ENCODE data around the gene IFNA17.
"Not testable (repeated sequence)": the region's sequence is repeated elsewhere in the genome, so short reads cannot be mapped to it uniquely, and the experiment has no call there.

Gene IFNA17

GRCh38 chr9:21228122-21228521 is at the start of gene IFNA17:
IFNA17 (minus strand) TSS chr9:21228222; CDS start chr9:21228173, 49 bp downstream.
- no peak for DNase-seq

DNA sequence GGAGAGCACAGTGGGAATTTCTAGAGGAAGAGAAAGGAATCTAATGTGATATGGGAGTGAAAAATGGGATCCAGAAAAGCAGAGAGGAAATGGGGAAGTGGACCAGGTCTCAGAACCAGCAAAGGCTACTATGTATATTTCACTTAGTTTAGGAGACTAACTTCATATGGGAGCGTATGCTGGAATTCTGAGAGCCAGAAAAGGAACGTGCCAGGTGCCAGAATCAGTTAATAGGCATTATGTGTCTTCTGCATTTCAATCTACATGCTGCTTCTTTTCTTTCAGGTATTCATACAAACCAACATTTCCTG is 40.3 kb upstream of the IFNA17 start:
- DNase-seq = no peak

DNA sequence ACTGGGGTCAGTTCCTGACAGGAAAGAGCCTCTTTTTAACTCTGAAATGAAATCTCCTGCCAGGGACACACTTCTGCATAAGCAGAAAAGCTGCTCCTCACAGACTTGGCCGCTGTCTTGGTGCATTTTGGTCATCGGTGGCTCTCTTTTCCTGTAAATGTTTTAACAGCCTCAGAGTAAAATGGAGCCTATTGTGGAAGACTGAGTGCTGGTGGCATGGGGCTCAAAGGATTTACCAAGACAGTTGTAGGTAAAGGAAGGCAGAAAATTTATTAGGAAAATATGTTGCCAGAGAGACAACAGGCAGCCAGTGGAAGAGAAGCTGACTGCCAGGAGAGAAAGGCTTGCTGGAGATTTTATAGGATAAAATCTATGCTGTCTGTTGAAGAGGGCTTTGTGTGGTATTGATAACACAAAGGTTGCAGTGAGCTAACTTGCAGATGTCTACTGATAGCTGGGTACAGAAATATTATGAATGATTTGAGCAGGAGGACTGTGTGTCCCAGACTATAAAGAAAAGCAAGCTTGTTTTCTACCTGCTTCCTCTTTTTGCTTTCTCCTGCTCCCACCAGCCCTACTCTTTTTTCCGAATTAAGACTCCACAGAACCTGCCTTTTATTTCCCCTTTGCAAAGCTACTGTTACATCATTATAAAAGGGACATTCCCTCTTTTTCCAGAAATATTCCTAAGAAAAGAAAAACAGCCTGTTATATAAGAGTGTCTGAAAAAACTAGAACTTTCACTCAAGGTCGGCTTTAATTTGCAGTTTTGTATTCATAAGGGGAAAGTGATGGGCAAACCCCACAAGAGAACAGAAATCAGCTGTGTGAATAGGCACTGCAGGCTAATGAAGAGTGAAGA is 39.7 kb upstream of the IFNA17 start:
- no peak for DNase-seq

GRCh38 chr9:21266733-21267484 is 38.9 kb upstream of the IFNA17 start:
- DNase-seq = no peak

- DNase-seq = no peak
These were observed 37.6 kb upstream of the IFNA17 start for GRCh38 chr9:21265421-21266189.

DNA sequence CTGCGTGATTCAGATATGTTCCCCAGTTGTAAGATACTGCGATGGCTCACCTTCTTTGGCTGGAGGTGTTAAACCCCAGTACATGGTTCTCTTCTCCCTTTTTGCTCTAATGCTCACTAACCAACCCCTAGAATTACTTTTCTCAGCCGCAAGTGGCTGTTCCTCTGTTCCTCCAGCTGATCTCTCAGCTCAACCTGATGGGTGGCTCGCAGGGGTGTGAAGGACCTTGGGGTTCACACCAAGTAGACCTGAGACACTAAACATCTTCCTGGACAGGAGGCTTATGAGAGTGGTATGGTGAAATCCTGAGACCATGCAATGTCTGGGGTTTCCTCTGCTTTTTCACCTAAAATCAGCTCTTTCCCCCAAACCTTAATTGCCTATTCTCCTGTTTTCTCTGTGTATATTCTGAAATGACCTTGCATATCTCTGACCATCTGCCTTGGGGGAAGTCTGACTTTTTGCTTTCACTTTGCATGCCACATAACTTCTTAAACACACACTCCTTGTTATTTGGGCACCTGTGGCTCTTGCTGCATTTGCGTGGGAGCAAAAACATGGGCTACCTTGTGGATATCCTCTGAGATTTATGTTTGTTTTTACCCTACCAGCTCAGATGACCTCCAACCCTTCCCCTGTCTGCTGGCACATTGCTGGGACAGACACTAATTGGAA is 27.7 kb upstream of the IFNA17 start:
- DNase-seq = no peak

DNA sequence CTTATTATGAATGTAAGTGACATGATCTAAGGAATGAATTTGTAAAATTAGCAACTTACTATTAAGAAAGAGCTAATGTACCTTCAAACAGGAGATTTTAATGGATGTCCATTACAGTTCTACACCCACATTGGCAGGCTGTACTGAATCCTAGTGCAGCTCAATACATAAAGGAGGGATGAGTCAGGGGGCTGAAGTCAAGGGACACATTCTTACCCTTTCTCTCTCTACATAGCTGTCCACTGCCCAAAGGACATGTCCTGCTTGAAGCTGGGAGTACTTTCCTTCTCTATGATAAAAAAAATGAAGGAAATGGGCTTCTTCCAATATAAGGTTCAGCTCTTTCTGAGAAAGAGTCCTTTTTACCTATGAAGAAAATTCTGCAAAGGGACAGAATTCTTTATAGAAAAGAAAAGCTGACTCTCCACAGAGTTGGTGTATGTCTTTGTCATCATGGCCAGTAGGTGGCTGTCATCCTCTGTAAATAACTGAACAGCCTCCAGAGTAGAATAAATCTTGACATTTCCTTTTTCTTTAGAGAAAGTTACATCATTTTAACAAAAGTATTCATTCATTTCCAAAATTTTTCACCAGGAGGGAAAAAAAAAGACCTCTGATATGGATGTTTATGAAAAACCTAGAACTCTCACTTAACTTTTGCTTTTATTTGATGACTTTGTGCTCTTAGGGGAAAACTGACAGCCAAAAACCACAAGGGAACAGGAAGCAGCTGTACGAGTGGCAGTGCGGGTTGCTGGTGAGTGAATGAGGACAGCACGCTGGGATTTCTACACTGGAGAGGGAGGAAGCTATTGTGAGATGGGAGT is 24.9 kb upstream of the IFNA17 start:
- no peak for DNase-seq

- no peak for DNase-seq
These were observed 23.6 kb upstream of the IFNA17 start for GRCh38 chr9:21251638-21252037.

DNA sequence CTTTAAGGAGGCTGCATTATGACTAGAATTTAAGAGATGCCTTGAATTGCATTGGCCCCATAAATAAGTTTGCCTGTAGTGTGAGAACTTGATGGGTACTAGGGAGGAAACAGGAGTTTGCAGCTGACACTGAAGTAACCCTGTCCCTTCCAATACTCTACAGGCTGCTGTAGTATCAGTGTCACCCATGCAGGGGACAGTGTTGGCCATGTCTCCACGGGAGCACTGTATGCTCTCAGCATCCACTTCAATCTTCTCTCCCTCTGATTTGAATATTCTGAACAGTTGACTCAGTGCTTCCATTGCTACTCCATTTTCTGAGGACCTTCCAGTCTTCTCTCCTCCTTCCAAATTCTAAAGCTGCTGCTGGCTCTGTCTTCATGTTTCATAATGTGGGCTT is 23.2 kb upstream of the IFNA17 start:
- no peak for DNase-seq

DNA sequence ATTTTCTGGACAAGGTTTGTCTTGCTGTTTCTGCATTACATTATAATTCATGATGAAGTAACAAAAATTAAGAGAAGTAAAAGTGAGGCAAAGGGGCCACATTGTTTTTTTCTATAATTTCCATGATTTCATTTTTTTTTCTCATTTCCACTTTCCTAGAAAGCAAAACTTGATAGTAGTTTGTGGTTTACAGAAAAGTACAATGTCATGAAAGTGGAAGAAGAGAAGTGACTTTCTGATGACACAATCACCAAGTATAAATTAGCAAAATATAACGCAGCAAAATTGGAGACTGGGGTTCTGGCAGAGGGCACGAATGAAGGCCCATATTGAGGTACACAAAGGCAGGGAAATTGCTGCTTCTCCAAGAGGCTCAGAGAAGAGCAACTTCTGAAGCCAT is 16.8 kb upstream of the IFNA17 start:
- DNase-seq = no peak

DNA sequence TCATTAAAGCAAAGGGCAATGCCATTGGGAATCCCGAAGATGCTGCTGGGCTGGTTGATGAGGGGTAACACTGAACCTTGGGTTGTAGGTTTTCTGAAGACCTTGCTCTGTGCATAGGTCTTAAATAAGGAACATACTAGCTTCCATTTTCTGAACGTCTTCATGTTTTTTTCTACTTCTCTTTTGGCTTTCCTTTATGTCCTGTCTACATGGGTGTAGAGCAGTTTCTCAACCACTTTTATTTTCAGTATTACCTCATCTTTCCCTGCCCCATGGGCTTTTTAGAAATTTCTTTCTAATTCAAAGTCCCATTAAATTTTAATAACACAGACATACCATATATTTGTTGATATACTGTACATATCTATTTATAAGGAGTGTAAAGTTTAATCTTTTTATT is 11.9 kb upstream of the IFNA17 start, which contains the start of gene IFNA14:
Gene IFNA14 (minus strand): TSS at position 95 of the 400 bp plus-strand sequence. CDS start 70 bp downstream, at position 25.
- no peak for DNase-seq

- DNase-seq = not testable (repeated sequence)
These were observed 8.3 kb upstream of the IFNA17 start for GRCh38 chr9:21236360-21236714.

GRCh38 chr9:21235468-21236359 is 7.7 kb upstream of the IFNA17 start:
- not testable (repeated sequence) for DNase-seq

- no peak for DNase-seq
These were observed 6.2 kb upstream of the IFNA17 start for GRCh38 chr9:21234153-21234687.

- DNase-seq = no peak
These were observed 5.2 kb upstream of the IFNA17 start for GRCh38 chr9:21233258-21233657.

DNA sequence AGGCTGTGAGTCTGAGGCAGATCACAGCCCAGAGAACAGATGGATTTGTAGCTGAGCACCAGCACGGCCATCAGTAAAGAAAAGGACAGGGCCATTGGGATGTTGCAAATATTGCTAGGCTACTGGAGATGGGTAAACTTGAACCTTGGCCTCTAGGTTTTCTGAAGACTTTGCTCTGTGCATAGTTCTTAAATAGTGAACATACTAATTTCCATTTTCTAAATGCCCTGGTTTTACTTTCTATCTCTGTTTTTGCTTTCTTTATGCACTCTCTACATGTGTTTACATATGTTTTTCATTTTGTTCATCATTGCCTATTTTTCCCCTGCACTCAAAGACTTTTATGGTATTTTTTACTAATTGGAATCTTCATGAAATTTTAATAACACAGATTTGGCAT is 10.8 kb downstream of the IFNA17 start, which contains the start of gene IFNA16:
Gene IFNA16 (minus strand): TSS at position 101 of the 400 bp plus-strand sequence. CDS start 6 bp downstream, at position 95.
- not testable (repeated sequence) for DNase-seq

GRCh38 chr9:21213411-21214326 is 14.4 kb downstream of the IFNA17 start:
- not testable (repeated sequence) for DNase-seq

- not testable (repeated sequence) for DNase-seq
These were observed 15.9 kb downstream of the IFNA17 start for GRCh38 chr9:21212160-21212559.

GRCh38 chr9:21210782-21211181 is 17.2 kb downstream of the IFNA17 start:
- DNase-seq = not testable (repeated sequence)

Measured in NCI-H510A treated with DMSO at 0.1 percent for 48 hours (cell line).